AG09309 (cell line): ENCODE data around the gene STAC.
A peak's percentile ranks its signal among the peaks of the same experiment; 100 is the strongest.

ENCODE experiments used
- DNase-seq: peaks from one replicate; pipeline ENCODE4 v3.0.0-alpha.2; 2010; ENCODE audit warnings: low read depth
- H3K4me3 ChIP-seq: 2 replicates; pipeline ENCODE4 v1.5.1; 2011; ENCODE audit warnings: mild to moderate bottlenecking, low read depth, low read length, moderate library complexity; ENCODE audit not compliant: control insufficient read depth
- CTCF ChIP-seq: IDR thresholded peaks from 2 replicates; pipeline ENCODE4 v1.5.1; 2011; ENCODE audit warnings: mild to moderate bottlenecking, low read depth, low read length, inconsistent platforms; ENCODE audit not compliant: insufficient read depth, control insufficient read depth; ENCODE audit errors: missing control alignments

The STAC gene

GRCh38 chr3:36380221-36381031 lies at the start of gene STAC:
Gene STAC, plus strand, starts transcription at chr3:36380504. Its CDS starts 140 bp downstream, at chr3:36380644.
- no peak for TF ChIP-seq CTCF
- no peak for DNase-seq
- peak within 1 kb of the TSS; percentile 66 for H3K4me3 ChIP-seq

GRCh38 chr3:36332139-36332538 lies 48.2 kb upstream of the STAC start:
- TF ChIP-seq CTCF: no peak
- DNase-seq: no peak
- no peak overlapping the region for H3K4me3 ChIP-seq

GRCh38 chr3:36362216-36362615 lies 18.1 kb upstream of the STAC start:
- no peak for DNase-seq
- TF ChIP-seq CTCF: no peak
- H3K4me3 ChIP-seq: no peak overlapping the region

GRCh38 chr3:36362973-36363372 lies 17.3 kb upstream of the STAC start:
- H3K4me3 ChIP-seq: no peak overlapping the region
- TF ChIP-seq CTCF: no peak
- no peak for DNase-seq

GRCh38 chr3:36364260-36364659 lies 16.0 kb upstream of the STAC start:
- no peak overlapping the region for H3K4me3 ChIP-seq
- no peak for DNase-seq
- TF ChIP-seq CTCF: no peak

GRCh38 chr3:36365829-36366228 lies 14.5 kb upstream of the STAC start:
- H3K4me3 ChIP-seq: no peak overlapping the region
- DNase-seq: no peak
- no peak for TF ChIP-seq CTCF
